ENCODE results near the gene AACS.

Gene AACS

GRCh38 chr12:125160281-125160955, 95.2 kb downstream of the AACS start:
- DNase-seq = no peak

GRCh38 chr12:125161712-125162022, 96.4 kb downstream of the AACS start:
- DNase-seq = no peak

- no peak for DNase-seq
Observed at GRCh38 chr12:125162489-125163028, 97.3 kb downstream of the AACS start.

- no peak for DNase-seq
Observed at GRCh38 chr12:125163148-125163547, 97.9 kb downstream of the AACS start.

- no peak for DNase-seq
Observed at GRCh38 chr12:125164541-125164940, 99.3 kb downstream of the AACS start.

- no peak for DNase-seq
Observed at GRCh38 chr12:125166041-125166440, 100.8 kb downstream of the AACS start.

- no peak for DNase-seq
Observed at GRCh38 chr12:125167658-125168057, 102.4 kb downstream of the AACS start.

GRCh38 chr12:125169451-125169850, 104.2 kb downstream of the AACS start:
- no peak for DNase-seq

GRCh38 chr12:125169870-125170269, 104.6 kb downstream of the AACS start:
- no peak for DNase-seq

GRCh38 chr12:125171267-125171666, 106.0 kb downstream of the AACS start:
- no peak for DNase-seq

- DNase-seq = no peak
Observed at GRCh38 chr12:125172231-125172850, 107.1 kb downstream of the AACS start.

- no peak for DNase-seq
Observed at GRCh38 chr12:125175576-125175975, 110.3 kb downstream of the AACS start.

GRCh38 chr12:125178222-125178621, 113.0 kb downstream of the AACS start:
- no peak for DNase-seq

- DNase-seq = no peak
Observed at GRCh38 chr12:125180144-125180543, 114.9 kb downstream of the AACS start.

- no peak for DNase-seq
Observed at GRCh38 chr12:125181107-125181506, 115.9 kb downstream of the AACS start.

GRCh38 chr12:125183187-125184067, 118.2 kb downstream of the AACS start:
- peak; percentile 73 for DNase-seq

- no peak for DNase-seq
Observed at GRCh38 chr12:125184213-125184967, 119.2 kb downstream of the AACS start.

- DNase-seq = no peak
Observed at GRCh38 chr12:125185311-125185739, 120.1 kb downstream of the AACS start.

GRCh38 chr12:125185740-125186470, 120.7 kb downstream of the AACS start, which contains the start of gene TMEM132B:
Gene TMEM132B (plus strand): TSS chr12:125186386.
- peak; percentile 4 for DNase-seq

- no peak for DNase-seq
Observed at GRCh38 chr12:125186471-125187147, 121.4 kb downstream of the AACS start.

- no peak for DNase-seq
Observed at GRCh38 chr12:125187148-125187745, 122.0 kb downstream of the AACS start.

Measured in stimulated activated naive CD4-positive, alpha-beta T cell treated with Interleukin-2 at 50 U/mL for 16 hours (primary cell).